Heart left ventricle (tissue), 13 donors: ENCODE measurements around the gene GOLPH3L.
"Not testable (repeated sequence)": the region's sequence is repeated elsewhere in the genome, so short reads cannot be mapped to it uniquely, and the experiment has no call there.

Experiments used
- POLR2A ChIP-seq, 2 donors: fragments of 450-650 bp; IDR thresholded peaks; one replicate each; pipeline ENCODE4 v1.6.1; 2017; ENCODE audit warnings: antibody characterized with exemption in 2 of 2, mild to moderate bottlenecking in 2 of 2, moderate library complexity in 2 of 2
- TF ChIP-seq, protein P1 (sequence below), 12 donors: fragments of 200-600 bp; sonication (generic) in 4 of 12; IDR thresholded peaks; one replicate each; pipeline versions ENCODE4 v1.5.0 to v1.8.0; 2018 to 2022; ENCODE audit warnings: antibody characterized with exemption in 12 of 12, mild to moderate bottlenecking in 5 of 12
- donor health status: ischemic (EF 13 %, LVEDD 7.1; RV severe dilation, severe dysfunction).
- donor health status: DM: no; HTN: yes; CAD: no.
- donor health status: DM: no; HTN: no; CAD: no.
- donor health status: ischemic (EF 25% LVEDD 6.9; RV normal size, moderate dysfunction).
- donor health status: ischemic (EF 25% LVEDD 5.7; RV mildly dilated, moderate dysfunction).
- donor health status: ischemic (EF 35%, LVEDD 5.7; RV mildly dilated, moderate dysfunction).
- donor health status: nonischemic (EF 11% LVEDD 7.7; RV severe dilation, severe dysfunction).
- donor health status: DM: yes; HTN: yes; CAD: no.
- donor health status: PGD.
- donor health status: ischemic (EF 29% LVEDD 5.4; RV normal size, mild dysfunction).
- donor health status: nonischemic (EF 23%, LVEDD 6.1; RV moderate dilation, normal function).

DNA sequence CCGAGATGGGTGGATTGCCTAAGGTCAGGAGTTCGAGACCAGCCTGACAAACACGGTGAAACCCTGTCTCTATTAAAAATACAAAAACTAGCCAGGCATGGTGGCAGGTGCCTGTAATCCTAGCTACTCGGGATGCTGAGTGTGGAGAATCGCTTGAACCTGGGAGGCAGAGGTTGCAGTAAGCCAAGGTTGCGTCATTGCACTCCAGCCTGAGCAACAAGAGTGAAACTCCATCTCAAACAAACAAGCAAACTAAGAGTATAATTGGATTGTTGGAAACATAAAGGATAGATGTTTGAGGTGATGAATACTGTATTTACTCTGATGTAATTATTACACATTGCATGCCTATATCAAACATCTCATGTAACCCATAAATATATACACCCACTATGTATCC is 58.5 kb downstream of the GOLPH3L start:
- TF ChIP-seq, protein P1, sequence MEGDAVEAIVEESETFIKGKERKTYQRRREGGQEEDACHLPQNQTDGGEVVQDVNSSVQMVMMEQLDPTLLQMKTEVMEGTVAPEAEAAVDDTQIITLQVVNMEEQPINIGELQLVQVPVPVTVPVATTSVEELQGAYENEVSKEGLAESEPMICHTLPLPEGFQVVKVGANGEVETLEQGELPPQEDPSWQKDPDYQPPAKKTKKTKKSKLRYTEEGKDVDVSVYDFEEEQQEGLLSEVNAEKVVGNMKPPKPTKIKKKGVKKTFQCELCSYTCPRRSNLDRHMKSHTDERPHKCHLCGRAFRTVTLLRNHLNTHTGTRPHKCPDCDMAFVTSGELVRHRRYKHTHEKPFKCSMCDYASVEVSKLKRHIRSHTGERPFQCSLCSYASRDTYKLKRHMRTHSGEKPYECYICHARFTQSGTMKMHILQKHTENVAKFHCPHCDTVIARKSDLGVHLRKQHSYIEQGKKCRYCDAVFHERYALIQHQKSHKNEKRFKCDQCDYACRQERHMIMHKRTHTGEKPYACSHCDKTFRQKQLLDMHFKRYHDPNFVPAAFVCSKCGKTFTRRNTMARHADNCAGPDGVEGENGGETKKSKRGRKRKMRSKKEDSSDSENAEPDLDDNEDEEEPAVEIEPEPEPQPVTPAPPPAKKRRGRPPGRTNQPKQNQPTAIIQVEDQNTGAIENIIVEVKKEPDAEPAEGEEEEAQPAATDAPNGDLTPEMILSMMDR (IDR thresholded peaks at IDR 0.05): not testable (repeated sequence)
- not testable (repeated sequence) for TF ChIP-seq POLR2A (IDR thresholded peaks at IDR 0.05)
